HEK293 (cell line): Measurements from ENCODE around the gene SNX5.

ENCODE experiments used
- CTCF ChIA-PET: fragments of 350-600 bp; formaldehyde crosslinking; extraction: SDS; loops from one replicate; lab custom pipeline; 2021; ENCODE audit warnings: antibody characterized with exemption; lab: Yijun Ruan, JAX
- POLR2A ChIA-PET: fragments of 300-600 bp; formaldehyde crosslinking; extraction: SDS; loops from one replicate; lab custom pipeline; 2020; ENCODE audit warnings: antibody characterized with exemption, inconsistent platforms; lab: Yijun Ruan, JAX
- H3K27ac ChIP-seq: fragments of 200-500 bp; sonication (Bioruptor generic); 2 replicates; pipeline ENCODE4 v1.5.1; 2014; ENCODE audit warnings: low read depth, low read length, control low read depth, inconsistent platforms; ENCODE audit errors: extremely low read depth
- H3K36me3 ChIP-seq, 2 experiments: fragments of 200-500 bp in 1 of 2; sonication (Bioruptor generic) in 1 of 2; 1 replicate in 1 of 2; 2 replicates in 1 of 2; pipeline ENCODE4 v1.5.1; 2014 to 2017; ENCODE audit warnings: inconsistent platforms in 2 of 2, low read length in 2 of 2; ENCODE audit not compliant: control insufficient read depth in 2 of 2, insufficient read depth in 1 of 2
- H3K4me1 ChIP-seq: fragments of 200-500 bp; sonication (Bioruptor generic); 2 replicates; pipeline ENCODE4 v1.5.1; 2014; ENCODE audit warnings: mild to moderate bottlenecking, low read length, inconsistent platforms; ENCODE audit not compliant: control insufficient read depth, insufficient read depth
- H3K4me3 ChIP-seq: 2 replicates; pipeline ENCODE4 v1.5.1; 2011; ENCODE audit warnings: low read depth, mild to moderate bottlenecking, control low read depth, low read length, moderate library complexity
- H3K9me3 ChIP-seq: fragments of 200-500 bp; sonication (Bioruptor generic); 2 replicates; pipeline ENCODE4 v1.5.1; 2014; ENCODE audit warnings: low read depth, low read length, inconsistent platforms; ENCODE audit not compliant: control insufficient read depth, insufficient read depth
- EGR2 ChIP-seq: fragments of 450-650 bp; formaldehyde crosslinking; IDR thresholded peaks from 2 replicates; pipeline ENCODE4 v1.5.1; 2016; ENCODE audit warnings: low read depth, missing biosample characterization, missing genetic modification characterization
- HOXD13 ChIP-seq: sonication (generic); formaldehyde crosslinking; IDR thresholded peaks from 2 replicates; pipeline ENCODE4 v1.8.0; 2022; ENCODE audit warnings: missing genetic modification reagents, borderline replicate concordance
- OSR2 ChIP-seq: fragments of 450-650 bp; formaldehyde crosslinking; IDR thresholded peaks from 2 replicates; pipeline ENCODE4 v1.5.1; 2016; ENCODE audit warnings: missing biosample characterization, missing genetic modification characterization
- REPIN1 ChIP-seq: fragments of 450-650 bp; formaldehyde crosslinking; IDR thresholded peaks from 2 replicates; pipeline ENCODE4 v1.5.1; 2017; ENCODE audit warnings: missing biosample characterization, missing genetic modification characterization, low read depth
- SALL2 ChIP-seq: fragments of 450-650 bp; formaldehyde crosslinking; IDR thresholded peaks from 2 replicates; pipeline ENCODE4 v1.5.0; 2017; ENCODE audit warnings: missing biosample characterization, mild to moderate bottlenecking, missing genetic modification characterization, borderline replicate concordance
- SETDB1 ChIP-seq: IDR thresholded peaks from one replicate; pipeline ENCODE4 v1.6.1; 2017; ENCODE audit warnings: mild to moderate bottlenecking, low read length, moderate library complexity, mixed read lengths; ENCODE audit not compliant: insufficient read length
- ZFP41 ChIP-seq: fragments of 450-650 bp; formaldehyde crosslinking; IDR thresholded peaks from 2 replicates; pipeline ENCODE4 v1.5.1; 2016; ENCODE audit warnings: missing biosample characterization, missing genetic modification characterization, borderline replicate concordance
- ZNF335 ChIP-seq: fragments of 450-650 bp; formaldehyde crosslinking; conservative IDR thresholded peaks from 2 replicates; pipeline ENCODE4 v1.5.1; 2016; ENCODE audit warnings: missing biosample characterization, missing genetic modification characterization
- ZNF473 ChIP-seq: fragments of 450-650 bp; formaldehyde crosslinking; IDR thresholded peaks from 2 replicates; pipeline ENCODE4 v1.5.1; 2017; ENCODE audit warnings: missing biosample characterization, missing genetic modification characterization
- ZNF48 ChIP-seq: fragments of 450-650 bp; formaldehyde crosslinking; IDR thresholded peaks from 2 replicates; pipeline ENCODE4 v1.5.1; 2016; ENCODE audit warnings: missing biosample characterization, missing genetic modification characterization
- ZNF596 ChIP-seq: fragments of 450-650 bp; IDR thresholded peaks from 2 replicates; pipeline ENCODE4 v1.5.0; 2018; ENCODE audit warnings: missing biosample characterization, mild to moderate bottlenecking, missing genetic modification characterization, moderate library complexity
- ZNF629 ChIP-seq: fragments of 450-650 bp; formaldehyde crosslinking; IDR thresholded peaks from 2 replicates; pipeline ENCODE4 v1.5.1; 2017; ENCODE audit warnings: missing biosample characterization, missing genetic modification characterization
- ZNF747 ChIP-seq: fragments of 450-650 bp; formaldehyde crosslinking; IDR thresholded peaks from 2 replicates; pipeline ENCODE4 v1.5.1; 2016; ENCODE audit warnings: missing biosample characterization, missing genetic modification characterization
- ZNF768 ChIP-seq: fragments of 450-650 bp; formaldehyde crosslinking; IDR thresholded peaks from 2 replicates; pipeline ENCODE4 v1.5.1; 2018; ENCODE audit warnings: missing biosample characterization, mild to moderate bottlenecking, missing genetic modification characterization
- ZSCAN30 ChIP-seq: fragments of 450-650 bp; IDR thresholded peaks from 2 replicates; pipeline ENCODE4 v1.5.1; 2018; ENCODE audit warnings: missing biosample characterization, mild to moderate bottlenecking, missing genetic modification characterization, moderate library complexity
- TF ChIP-seq, protein P1 (sequence below): sonication (generic); formaldehyde crosslinking; IDR thresholded peaks from 2 replicates; pipeline ENCODE4 v1.8.1; 2022; ENCODE audit warnings: mild to moderate bottlenecking, moderate library complexity, missing genetic modification reagents
- TF ChIP-seq, protein P2 (sequence below): fragments of 450-650 bp; formaldehyde crosslinking; IDR thresholded peaks from 2 replicates; pipeline ENCODE4 v1.5.1; 2017; ENCODE audit warnings: missing biosample characterization, missing genetic modification characterization
- TF ChIP-seq, protein P3 (sequence below): fragments of 450-650 bp; formaldehyde crosslinking; IDR thresholded peaks from 2 replicates; pipeline ENCODE4 v1.5.1; 2016; ENCODE audit warnings: missing biosample characterization, missing genetic modification characterization
- TF ChIP-seq, protein P4 (sequence below): fragments of 450-650 bp; formaldehyde crosslinking; IDR thresholded peaks from 2 replicates; pipeline ENCODE4 v1.5.1; 2017; ENCODE audit warnings: missing biosample characterization, missing genetic modification characterization
- TF ChIP-seq, protein P5 (sequence below): fragments of 450-650 bp; formaldehyde crosslinking; IDR thresholded peaks from 2 replicates; pipeline ENCODE4 v1.5.1; 2016; ENCODE audit warnings: missing biosample characterization, missing genetic modification characterization
- TF ChIP-seq, protein P6 (sequence below): fragments of 450-650 bp; formaldehyde crosslinking; IDR thresholded peaks from 2 replicates; pipeline ENCODE4 v1.5.1; 2016; ENCODE audit warnings: missing biosample characterization, missing genetic modification characterization
- TF ChIP-seq, protein P7 (sequence below): fragments of 450-650 bp; formaldehyde crosslinking; IDR thresholded peaks from 2 replicates; pipeline ENCODE4 v1.5.1; 2016; ENCODE audit warnings: missing biosample characterization, missing genetic modification characterization, low read depth

The SNX5 gene

DNA sequence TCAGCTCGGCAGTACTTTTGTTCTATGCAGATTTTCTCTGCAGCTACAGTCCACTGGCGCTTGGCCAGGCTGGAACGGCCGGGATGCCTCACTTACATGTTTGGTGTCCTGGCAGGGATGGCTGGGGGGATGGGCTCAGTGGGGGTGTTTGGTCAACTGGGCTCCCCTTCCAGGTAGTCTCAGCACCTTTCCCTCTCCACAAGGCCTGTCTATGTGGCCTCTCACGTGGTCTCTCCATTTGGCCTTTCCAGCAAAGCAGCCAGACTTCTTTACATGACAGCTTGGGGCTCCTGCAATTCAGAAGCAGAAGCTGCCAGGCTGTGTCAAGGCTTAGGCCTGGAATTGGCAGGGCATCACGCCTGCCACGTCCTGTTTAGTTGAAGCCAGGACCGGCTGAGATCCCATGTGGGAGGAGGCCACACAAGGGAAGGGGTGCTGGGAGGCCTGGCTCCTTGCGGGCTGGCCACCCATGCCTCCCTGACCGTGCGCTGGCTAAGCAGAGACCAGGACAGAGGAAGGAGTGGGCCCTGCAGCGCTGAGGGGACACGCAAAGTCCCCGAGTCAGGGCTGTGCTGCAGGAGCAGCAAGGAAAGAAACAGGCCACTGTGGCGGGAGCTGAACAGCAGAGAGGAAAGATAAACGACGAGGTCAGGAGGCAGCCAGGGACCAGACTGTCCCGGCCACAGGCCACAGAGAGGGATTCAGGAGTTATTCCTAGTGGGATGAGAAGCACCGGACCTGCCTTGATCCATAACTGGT is 39.1 kb upstream of the SNX5 start:
- no peaks in the 10 kb centered on the region for H3K9me3 ChIP-seq
- ChIA-PET CTCF (interaction anchor here (0.6 kb wide), 1 partner anchor 73 kb away, joined by 4 read pairs; no protein-coding TSS in a partner anchor), POLR2A (no interaction called here)

DNA sequence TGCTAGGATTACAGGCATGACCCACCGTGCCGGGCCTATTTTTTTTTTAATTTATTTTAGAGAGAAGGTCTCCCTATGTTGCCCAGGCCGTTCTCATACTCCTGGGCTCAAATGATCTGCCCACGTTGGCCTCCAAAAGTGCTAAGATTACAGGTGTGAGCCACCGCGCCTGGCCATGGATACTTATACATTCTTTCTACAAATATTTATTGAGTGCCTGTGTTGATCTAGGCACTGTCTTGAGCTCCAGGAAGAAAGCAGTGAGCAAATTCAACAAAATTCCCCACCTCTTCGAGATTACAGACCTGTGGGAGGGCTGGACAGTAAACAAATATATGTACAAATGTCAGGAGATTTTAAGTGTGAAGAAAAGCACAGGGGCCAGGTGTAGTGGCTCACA is 38.1 kb upstream of the SNX5 start:
- no peak overlapping the region for H3K27ac ChIP-seq
- ChIA-PET CTCF (interaction anchor here (0.6 to 0.7 kb wide), 3 partner anchors 10 to 325 kb away, joined by 3 to 4 read pairs (median 3); partner anchors contain the start of gene RRBP1), POLR2A (interaction anchor here (0.9 kb wide), 1 partner anchor 22 kb away, joined by 4 read pairs; no protein-coding TSS in a partner anchor)
- H3K36me3 ChIP-seq, result no peaks in the 10 kb centered on the region
- H3K9me3 ChIP-seq, result no peaks in the 10 kb centered on the region
- H3K4me3 ChIP-seq, result no peak overlapping the region
- no peaks in the 10 kb centered on the region for H3K4me1 ChIP-seq
- no peak for TF ChIP-seq ZNF596 (tag by site-specific recombination)
- TF ChIP-seq, protein P1, sequence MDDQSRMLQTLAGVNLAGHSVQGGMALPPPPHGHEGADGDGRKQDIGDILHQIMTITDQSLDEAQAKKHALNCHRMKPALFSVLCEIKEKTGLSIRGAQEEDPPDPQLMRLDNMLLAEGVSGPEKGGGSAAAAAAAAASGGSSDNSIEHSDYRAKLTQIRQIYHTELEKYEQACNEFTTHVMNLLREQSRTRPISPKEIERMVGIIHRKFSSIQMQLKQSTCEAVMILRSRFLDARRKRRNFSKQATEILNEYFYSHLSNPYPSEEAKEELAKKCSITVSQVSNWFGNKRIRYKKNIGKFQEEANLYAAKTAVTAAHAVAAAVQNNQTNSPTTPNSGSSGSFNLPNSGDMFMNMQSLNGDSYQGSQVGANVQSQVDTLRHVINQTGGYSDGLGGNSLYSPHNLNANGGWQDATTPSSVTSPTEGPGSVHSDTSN (CRISPR knock-in tag), result no peak
- TF ChIP-seq OSR2, result no peak
- no peak for TF ChIP-seq ZSCAN30
- TF ChIP-seq, protein P2, sequence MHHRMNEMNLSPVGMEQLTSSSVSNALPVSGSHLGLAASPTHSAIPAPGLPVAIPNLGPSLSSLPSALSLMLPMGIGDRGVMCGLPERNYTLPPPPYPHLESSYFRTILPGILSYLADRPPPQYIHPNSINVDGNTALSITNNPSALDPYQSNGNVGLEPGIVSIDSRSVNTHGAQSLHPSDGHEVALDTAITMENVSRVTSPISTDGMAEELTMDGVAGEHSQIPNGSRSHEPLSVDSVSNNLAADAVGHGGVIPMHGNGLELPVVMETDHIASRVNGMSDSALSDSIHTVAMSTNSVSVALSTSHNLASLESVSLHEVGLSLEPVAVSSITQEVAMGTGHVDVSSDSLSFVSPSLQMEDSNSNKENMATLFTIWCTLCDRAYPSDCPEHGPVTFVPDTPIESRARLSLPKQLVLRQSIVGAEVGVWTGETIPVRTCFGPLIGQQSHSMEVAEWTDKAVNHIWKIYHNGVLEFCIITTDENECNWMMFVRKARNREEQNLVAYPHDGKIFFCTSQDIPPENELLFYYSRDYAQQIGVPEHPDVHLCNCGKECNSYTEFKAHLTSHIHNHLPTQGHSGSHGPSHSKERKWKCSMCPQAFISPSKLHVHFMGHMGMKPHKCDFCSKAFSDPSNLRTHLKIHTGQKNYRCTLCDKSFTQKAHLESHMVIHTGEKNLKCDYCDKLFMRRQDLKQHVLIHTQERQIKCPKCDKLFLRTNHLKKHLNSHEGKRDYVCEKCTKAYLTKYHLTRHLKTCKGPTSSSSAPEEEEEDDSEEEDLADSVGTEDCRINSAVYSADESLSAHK (tag by site-specific recombination), result no peak
- TF ChIP-seq, protein P3, sequence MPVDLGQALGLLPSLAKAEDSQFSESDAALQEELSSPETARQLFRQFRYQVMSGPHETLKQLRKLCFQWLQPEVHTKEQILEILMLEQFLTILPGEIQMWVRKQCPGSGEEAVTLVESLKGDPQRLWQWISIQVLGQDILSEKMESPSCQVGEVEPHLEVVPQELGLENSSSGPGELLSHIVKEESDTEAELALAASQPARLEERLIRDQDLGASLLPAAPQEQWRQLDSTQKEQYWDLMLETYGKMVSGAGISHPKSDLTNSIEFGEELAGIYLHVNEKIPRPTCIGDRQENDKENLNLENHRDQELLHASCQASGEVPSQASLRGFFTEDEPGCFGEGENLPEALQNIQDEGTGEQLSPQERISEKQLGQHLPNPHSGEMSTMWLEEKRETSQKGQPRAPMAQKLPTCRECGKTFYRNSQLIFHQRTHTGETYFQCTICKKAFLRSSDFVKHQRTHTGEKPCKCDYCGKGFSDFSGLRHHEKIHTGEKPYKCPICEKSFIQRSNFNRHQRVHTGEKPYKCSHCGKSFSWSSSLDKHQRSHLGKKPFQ (tag by site-specific recombination), result no peak
- TF ChIP-seq SALL2 (tag by site-specific recombination), result no peak
- no peak for TF ChIP-seq ZNF768 (tag by site-specific recombination)
- TF ChIP-seq, protein P4, sequence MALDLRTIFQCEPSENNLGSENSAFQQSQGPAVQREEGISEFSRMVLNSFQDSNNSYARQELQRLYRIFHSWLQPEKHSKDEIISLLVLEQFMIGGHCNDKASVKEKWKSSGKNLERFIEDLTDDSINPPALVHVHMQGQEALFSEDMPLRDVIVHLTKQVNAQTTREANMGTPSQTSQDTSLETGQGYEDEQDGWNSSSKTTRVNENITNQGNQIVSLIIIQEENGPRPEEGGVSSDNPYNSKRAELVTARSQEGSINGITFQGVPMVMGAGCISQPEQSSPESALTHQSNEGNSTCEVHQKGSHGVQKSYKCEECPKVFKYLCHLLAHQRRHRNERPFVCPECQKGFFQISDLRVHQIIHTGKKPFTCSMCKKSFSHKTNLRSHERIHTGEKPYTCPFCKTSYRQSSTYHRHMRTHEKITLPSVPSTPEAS (tag by site-specific recombination), result no peak
- no peak for TF ChIP-seq ZFP41 (tag by site-specific recombination)
- TF ChIP-seq REPIN1 (tag by site-specific recombination), result no peak

More for the DNA sequence above, 39.1 kb upstream of the SNX5 start:
- no peaks in the 10 kb centered on the region for H3K4me1 ChIP-seq
- TF ChIP-seq, protein P5, sequence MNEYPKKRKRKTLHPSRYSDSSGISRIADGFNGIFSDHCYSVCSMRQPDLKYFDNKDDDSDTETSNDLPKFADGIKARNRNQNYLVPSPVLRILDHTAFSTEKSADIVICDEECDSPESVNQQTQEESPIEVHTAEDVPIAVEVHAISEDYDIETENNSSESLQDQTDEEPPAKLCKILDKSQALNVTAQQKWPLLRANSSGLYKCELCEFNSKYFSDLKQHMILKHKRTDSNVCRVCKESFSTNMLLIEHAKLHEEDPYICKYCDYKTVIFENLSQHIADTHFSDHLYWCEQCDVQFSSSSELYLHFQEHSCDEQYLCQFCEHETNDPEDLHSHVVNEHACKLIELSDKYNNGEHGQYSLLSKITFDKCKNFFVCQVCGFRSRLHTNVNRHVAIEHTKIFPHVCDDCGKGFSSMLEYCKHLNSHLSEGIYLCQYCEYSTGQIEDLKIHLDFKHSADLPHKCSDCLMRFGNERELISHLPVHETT (tag by site-specific recombination), result no peak
- TF ChIP-seq, protein P6, sequence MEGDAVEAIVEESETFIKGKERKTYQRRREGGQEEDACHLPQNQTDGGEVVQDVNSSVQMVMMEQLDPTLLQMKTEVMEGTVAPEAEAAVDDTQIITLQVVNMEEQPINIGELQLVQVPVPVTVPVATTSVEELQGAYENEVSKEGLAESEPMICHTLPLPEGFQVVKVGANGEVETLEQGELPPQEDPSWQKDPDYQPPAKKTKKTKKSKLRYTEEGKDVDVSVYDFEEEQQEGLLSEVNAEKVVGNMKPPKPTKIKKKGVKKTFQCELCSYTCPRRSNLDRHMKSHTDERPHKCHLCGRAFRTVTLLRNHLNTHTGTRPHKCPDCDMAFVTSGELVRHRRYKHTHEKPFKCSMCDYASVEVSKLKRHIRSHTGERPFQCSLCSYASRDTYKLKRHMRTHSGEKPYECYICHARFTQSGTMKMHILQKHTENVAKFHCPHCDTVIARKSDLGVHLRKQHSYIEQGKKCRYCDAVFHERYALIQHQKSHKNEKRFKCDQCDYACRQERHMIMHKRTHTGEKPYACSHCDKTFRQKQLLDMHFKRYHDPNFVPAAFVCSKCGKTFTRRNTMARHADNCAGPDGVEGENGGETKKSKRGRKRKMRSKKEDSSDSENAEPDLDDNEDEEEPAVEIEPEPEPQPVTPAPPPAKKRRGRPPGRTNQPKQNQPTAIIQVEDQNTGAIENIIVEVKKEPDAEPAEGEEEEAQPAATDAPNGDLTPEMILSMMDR (tag by site-specific recombination), result no peak
- no peak for TF ChIP-seq ZNF48 (tag by site-specific recombination)
- no peak for TF ChIP-seq ZNF335 (tag by site-specific recombination)
- TF ChIP-seq ZNF747 (tag by site-specific recombination), result no peak
- no peak for TF ChIP-seq SETDB1
- TF ChIP-seq ZNF473, result no peak
- TF ChIP-seq, protein P7, sequence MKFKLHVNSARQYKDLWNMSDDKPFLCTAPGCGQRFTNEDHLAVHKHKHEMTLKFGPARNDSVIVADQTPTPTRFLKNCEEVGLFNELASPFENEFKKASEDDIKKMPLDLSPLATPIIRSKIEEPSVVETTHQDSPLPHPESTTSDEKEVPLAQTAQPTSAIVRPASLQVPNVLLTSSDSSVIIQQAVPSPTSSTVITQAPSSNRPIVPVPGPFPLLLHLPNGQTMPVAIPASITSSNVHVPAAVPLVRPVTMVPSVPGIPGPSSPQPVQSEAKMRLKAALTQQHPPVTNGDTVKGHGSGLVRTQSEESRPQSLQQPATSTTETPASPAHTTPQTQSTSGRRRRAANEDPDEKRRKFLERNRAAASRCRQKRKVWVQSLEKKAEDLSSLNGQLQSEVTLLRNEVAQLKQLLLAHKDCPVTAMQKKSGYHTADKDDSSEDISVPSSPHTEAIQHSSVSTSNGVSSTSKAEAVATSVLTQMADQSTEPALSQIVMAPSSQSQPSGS, result no peak
- no peak for TF ChIP-seq HOXD13 (CRISPR knock-in tag)
- no peak for TF ChIP-seq ZNF629 (tag by site-specific recombination)
- TF ChIP-seq ZNF596 (tag by site-specific recombination), result no peak
- no peak for TF ChIP-seq EGR2 (tag by site-specific recombination)
- no peaks in the 10 kb centered on the region for H3K36me3 ChIP-seq
- no peak overlapping the region for H3K27ac ChIP-seq
- H3K4me3 ChIP-seq, result no peak overlapping the region
